CD4-positive, alpha-beta T cell treated with Interferon alpha-2 for 1 hour (primary cell): Measurements from ENCODE around the gene UTP4.
"Not testable (repeated sequence)": the region's sequence is repeated elsewhere in the genome, so short reads cannot be mapped to it uniquely, and the experiment has no call there.

ENCODE experiments used
- DNase-seq, 2 donors: peaks; one replicate each; pipeline ENCODE4 v3.0.0-alpha.2; 2020 to 2022

Gene UTP4

DNA sequence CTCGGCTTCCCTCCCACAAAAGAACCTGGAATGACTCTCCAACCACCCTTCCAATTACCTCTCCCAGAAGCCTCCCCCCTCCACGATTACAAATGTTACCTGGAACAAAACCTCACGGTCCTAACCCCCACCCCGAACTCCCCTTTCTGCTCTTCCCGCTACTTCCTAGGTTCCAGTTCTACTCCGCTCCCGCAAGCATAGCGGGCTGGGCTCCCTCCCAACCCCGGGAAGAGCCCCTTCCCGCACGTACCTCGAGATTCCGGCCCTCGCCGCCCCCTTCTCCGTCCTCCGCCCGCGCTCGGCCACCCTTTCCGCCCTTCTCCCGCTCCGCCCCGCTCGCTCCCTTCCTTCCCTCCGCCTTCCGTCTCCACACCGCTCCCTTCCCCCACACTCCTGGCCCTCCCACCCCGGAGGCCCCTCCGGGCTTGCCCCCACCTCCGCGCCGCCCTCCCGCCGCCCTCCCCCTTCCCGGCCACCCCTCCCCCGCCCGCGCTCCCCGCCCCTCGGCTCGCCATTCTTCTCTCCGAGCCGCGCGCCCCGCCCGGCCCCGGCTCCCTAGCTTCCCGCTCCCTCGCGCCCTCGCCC is 518 bp upstream of the UTP4 start:
- peak; percentile 58 to 77 for DNase-seq

DNA sequence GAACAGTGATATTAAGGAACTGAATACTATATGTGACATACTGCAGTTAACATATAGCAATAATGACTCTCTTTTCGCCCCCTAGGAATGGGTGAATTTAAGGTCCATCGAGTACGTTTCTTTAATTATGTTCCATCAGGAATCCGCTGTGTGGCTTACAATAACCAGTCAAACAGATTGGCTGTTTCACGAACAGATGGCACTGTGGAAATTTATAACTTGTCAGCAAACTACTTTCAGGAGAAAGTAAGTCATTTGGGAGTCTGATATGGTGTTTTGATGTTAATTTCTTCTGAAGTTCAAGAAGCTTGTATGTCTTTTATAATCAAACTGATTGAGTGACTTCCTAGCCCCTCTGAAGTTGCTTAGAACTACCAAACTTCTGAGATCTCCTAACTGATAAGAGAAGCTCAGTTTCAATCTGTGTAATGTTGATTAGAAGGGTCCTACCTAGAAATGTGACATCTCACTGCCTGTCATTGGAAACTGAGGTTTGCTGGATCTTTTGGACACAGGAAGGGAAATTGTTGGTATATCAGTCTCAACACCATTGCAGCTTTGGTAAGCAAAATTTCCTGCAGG is 1.0 kb downstream of the UTP4 start:
- no peak for DNase-seq

DNA sequence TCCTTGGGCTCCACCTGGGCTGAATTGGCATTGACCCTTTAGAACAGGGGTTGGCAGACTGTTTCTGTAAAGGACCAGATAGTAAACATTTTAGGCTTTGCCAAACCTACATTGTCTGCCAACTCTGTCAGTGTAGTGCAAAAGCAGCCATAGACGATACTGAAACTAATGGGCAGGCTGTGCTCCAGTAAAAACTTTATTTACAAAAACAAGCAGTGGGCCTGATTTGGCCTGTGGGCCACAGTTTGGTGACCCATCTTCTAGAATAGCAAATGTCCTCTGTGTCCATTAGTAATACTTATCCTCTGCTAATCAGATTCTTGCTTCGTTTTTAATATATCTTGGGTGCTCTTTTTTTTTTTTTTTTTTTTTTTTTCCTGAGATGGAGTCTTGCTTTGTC is 6.2 kb downstream of the UTP4 start:
- DNase-seq = no peak

DNA sequence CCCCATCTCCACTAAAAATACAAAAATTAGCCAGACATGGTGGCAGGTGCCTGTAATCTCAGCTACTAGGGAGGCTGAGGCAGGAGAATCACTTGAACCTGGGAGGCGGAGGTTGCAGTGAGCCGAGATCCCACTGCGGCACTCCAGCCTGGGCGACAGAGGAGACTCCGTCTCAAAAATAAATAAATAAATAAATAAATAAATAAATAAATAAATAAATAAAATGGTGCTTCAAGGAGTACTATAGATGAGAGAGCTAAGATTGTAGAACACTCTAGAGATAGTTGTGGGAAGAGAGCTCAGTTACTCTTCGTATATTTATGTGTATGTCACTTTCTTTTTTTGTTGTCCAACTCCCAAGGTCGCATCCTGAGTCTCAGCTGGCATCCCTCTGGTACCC is 7.0 kb downstream of the UTP4 start:
- DNase-seq = not testable (repeated sequence)

DNA sequence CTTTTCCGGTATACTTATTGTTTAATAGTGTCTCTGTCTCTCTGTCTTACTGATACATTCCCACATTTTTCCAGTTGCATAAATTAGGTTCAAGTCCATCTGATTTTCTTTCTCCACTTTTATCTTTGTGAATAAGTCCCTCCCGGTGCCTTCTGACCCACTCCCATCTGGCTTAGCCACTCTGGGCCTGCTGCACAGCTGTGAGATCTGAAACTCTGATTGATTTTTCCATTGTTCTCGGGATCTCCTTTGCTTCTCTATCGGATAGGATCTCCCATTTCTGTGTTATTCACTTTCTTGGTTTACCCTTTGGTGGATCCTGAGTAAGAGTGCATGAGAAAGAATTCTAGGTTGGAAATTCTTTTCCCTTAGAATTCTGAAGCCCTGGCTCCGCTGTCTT is 8.6 kb downstream of the UTP4 start:
- no peak for DNase-seq

DNA sequence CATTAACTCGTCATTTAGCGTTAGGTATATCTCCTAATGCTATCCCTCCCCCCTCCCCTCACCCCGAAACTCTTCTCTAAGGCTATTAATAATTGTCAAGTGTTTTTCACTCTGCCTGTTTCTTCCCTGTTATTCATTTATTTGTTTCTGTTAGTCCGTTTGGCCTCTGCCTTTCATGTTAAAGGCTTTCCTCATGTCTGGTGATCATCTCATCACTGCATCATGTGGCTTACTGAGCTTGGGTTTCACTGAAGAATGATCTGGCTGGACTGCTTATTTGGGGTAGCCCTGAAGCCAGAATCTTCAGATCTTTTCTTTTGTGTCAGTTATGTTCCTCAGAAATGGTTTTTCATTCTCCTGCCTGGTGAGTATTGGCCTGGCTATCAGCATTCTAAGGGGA is 9.5 kb downstream of the UTP4 start:
- DNase-seq = no peak

DNA sequence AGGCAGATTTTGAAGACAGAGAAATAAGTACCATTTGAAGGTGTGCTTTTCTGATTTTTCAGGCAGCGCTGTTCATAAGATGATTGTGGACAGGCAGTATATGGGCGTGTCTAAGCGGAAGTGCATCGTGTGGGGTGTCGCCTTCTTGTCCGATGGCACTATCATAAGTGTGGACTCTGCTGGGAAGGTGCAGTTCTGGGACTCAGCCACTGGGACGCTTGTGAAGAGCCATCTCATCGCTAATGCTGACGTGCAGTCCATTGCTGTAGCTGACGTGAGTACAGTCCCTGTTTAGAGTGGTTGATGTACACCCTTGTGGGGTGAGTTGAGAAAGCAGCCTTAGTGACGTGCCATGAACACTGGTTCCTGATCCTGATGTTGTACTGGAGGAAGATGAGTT is 10.7 kb downstream of the UTP4 start:
- DNase-seq = no peak

DNA sequence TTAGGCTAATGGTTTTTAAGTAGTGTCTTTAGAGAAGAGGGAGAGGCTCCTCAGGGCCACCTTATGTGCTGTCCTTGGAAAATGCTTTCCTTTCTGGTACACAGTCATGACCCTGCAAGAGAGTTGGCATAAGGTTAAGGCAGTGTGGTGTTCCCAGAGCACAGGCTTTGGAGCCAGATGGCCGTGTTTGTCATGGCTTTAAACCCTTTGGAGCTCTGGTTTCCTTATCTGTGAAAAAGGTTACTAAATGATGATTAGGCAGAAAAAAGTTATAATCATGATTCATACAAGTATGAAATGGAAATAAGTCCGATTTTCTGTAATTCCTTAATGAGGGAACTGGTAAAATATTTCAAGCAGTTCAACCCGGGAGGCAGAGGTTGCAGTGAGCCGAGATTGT is 13.2 kb downstream of the UTP4 start:
- no peak for DNase-seq

DNA sequence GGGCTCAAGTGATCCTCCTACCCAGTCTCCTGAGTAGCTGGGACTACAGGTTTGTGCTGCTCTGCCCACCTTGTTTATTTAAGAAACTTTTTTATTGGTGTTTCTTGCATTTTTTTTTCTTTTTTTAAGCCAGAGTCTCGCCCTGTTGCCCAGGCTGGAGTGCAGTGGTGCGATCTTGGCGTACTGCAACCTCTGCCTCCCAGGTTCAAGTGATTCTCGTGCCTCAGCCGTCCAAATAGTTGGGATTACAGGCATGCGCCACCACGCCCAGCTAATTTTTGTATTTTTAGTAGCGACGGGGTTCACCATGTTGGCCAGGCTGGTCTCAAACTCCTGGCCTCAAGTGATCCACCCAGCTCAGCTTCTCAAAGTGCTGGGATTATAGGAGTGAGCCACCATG is 17.2 kb downstream of the UTP4 start:
- DNase-seq = not testable (repeated sequence)

DNA sequence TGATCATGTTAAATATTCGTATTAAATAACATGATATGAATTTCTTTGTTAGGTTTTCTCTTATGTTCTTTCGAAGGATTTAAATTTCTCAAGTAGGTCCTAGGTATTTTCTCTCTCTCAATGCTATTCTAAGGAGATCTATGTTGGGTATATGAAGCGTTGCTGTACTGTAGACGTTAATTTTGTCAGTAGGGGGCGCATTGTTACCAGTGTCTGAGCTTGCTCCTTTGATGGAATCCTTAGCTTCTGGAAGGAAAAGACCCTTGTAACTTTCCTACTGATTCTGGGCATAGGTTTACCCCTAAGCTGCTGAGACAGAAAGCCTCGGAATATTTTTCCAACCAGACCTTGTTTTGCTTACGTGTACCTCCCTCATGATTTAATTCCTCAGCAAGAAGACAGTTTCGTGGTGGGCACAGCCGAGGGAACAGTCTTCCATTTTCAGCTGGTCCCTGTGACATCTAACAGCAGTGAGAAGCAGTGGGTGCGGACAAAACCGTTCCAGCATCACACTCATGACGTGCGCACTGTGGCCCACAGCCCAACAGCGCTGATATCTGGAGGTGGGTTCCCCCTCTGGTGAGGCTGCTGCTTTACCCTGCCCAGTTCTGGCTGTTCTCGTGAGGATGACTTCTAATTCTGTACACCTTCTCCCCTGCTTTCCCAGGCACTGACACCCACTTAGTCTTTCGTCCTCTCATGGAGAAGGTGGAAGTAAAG is 17.9 kb downstream of the UTP4 start:
- DNase-seq = peak; percentile 54 to 78

DNA sequence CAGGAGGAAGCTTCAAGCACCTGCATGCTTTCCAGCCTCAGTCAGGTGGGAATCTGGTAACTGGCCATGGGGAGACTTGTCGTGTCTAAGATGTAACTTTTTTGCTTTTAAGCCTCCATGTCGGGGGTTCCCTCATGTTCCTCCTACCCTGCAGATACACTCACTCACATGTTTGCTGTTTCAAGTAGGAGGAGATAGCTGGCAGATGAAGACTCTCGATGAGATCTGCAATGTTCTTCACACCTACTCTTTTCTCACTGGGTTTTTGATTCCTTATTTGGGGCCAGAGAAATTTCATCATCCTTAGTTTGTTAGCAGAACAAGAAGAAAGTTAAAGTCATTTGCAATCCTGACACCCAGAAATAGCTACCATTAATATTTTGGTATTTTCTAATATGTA is 24.7 kb downstream of the UTP4 start:
- DNase-seq = no peak

DNA sequence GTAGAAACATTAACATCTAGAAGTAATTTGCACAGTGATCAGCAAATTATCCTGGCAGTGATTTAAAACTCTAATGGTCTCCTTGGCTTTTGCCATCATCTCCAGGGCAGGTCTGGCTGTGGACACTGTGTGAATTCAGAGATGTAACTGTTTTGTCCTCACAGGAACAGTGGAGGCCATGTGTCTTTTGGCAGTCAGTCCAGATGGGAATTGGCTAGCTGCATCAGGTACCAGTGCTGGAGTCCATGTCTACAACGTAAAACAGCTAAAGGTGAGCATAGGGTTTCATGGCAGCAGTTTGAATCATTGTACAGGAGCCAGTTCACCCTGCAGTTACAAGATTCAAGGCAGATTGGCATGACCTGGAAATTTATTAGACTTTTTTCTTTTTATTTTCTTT is 27.7 kb downstream of the UTP4 start:
- DNase-seq = no peak

DNA sequence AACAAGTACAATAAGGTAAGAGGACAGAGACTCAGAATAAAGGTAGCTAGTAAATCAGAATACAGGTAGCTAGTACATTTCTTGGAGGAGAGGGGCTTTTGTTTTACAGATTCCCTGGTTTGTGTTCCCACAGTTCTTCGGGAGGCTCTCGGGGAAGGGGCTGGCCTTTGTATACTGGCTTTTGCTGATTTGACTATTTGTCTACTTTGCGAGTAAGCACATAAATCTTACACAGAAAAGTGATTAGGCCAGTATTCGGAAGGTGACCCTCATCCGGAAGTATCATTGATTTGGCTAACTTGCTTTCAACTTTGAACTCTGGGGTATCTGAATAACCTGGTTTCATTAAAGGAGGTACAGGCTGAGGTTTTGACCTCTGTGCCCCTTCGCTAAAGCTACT is 33.1 kb downstream of the UTP4 start:
- no peak for DNase-seq

DNA sequence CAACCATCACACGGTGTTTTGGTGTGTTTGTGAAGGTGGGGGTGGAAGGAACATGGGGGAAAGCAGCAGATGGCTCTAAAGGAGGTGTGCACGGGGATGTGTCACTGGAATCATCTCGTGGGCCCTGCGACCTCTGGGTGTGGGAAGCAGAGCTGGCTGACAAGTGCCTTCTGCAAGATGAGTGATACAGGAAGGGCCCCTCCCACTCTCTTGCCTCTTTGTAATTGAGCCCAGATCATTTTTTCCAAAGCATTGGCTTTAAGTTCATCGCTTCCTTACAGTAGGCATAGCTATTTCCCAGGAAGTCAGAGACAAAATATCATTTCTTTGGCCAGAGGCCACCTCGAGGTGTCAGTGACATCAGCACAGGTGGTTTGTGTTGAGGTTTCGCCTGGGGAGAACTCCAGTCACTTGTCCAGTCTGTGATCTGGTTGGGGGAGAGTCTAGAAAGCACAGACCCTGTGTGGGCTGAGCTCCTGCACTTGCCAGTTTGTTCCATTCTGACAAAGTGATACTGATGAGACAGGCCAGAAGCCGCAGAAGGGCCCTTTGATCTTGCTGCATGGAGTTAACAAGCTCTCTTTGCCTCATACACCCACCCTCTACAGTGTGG is 33.9 kb downstream of the UTP4 start:
- peak in 1 of 2 donors; percentile 18 for DNase-seq

DNA sequence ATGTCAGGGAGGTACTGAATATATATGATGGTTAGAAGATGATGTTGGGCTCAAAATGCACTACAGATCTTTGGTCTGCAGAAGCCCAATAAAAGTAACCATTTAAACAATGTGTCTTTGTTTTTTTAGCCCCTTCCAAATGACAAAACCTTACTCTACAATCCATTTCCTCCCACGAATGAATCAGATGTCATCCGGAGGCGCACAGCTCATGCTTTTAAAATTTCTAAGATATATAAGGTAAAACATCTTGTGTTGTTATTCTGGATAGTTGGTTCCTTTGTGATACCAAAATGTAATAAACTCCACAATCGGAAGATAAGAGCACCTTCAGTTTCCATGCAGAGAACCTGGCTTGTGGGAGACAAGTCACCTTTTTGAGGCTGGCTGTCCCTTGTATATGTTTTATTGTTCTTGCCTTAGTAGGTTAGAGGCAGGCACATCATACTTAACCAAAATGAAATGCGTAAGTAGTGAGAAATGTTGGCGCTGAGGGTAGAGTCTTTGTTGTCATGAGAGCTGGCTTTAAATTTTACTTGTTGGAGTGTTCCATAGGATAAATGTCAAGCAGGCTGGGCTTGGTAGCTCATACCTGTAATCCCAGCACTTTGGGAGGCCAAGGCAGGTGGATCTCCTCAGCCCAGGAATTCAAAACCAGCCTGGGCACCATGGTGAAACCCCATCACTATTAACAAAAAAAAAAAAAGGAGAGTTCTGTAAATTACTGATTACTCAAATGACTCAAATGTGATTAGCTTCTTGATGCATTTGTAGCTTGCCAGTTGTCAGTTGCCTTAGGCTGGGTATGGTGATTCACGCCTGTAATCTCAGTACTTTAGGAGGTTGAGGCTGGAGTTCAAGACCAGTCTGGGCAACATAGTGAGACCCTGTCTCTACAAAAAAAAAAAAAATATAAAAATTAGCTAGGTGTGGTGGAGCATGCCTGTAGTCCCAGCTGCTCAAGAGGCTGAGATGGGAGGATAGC is 34.8 kb downstream of the UTP4 start:
- no peak for DNase-seq

DNA sequence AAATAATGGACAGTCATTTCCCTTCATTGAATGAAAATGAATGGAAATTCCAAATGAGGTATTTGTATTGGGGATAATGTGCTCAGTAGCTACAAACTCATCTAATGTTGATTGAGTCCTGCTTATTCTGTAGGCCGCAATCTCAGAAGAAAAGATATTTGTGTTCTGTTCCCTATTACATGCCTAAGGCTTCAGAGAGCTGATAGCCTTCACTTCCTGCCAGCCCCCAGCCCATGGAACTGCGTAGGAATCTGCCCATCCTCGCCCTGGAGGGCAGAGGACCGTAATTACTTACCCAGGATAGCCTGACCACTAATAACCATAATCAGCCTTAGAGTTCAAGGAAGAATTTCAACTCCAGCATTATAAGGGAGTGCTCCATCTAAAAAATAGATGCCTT is 36.6 kb downstream of the UTP4 start:
- DNase-seq = no peak

DNA sequence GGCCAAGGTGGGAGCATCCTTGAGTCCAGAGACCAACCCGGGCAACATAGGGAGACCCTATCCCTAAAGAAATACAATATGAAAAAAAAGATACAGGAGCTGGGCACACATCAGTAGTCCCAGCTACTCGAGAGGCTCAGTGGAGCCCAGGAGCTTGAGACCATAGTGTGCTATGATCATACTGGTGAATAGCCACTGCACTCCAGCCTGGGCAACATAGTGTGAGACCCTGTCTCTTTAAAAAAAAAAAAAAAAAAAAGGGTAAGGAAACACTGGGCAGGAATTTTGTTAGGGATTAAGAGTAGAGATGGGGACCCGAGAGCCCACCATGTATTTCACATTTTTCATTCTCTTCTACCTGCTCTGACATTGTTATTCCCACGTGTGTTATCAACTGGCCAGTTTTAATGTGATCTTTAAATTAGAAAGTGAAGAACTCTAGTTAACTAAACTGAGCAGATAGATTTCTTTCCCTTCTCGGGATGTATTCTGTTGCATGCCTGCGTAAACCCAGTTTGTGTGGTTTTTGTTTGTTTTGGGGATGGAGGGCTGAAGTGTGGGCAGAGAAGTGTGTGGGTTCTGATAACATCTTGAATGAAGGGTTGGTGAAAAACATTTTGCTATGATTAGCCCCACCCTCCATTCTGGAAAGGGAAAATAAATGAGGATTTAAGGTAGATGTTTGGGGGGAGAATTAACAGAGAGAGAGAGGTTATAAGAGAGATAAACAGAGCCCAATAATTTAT is 37.3 kb downstream of the UTP4 start:
- no peak for DNase-seq

DNA sequence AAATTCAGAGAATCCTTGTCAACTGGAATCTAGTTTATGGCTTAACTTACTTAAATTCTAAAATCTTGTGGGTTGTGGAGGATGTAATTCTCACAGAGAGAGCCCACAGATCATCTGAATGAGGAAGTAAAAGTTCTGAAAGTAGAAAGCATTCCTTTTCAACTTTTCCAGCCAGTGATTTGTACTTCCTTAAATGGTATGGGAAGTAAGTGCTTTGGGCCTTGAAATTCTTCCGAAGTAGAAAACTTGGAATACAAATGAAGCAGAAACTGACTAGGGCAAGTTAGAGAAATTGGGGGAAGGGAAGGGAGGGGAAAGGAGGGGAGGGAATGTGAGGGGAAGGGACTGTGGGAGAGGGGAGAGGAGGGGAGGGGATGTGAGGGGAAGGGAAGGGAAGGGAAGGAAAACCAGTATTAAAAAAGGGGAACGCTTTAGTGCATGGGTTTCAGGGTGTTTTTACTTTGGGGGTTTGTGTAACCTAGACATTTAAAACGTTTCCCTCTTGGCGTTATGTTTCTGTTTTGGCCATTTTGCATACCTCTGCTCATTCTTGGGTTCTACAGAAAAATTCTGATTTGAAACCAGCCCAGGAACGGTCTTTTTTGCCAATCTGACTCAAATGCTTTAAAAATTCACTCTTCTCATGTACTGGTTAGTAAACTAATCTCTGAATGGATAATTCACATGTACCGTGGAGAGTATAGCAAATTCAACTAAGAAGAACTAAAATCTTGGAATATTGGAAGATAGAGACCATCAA is 39.1 kb downstream of the UTP4 start:
- DNase-seq = no peak

DNA sequence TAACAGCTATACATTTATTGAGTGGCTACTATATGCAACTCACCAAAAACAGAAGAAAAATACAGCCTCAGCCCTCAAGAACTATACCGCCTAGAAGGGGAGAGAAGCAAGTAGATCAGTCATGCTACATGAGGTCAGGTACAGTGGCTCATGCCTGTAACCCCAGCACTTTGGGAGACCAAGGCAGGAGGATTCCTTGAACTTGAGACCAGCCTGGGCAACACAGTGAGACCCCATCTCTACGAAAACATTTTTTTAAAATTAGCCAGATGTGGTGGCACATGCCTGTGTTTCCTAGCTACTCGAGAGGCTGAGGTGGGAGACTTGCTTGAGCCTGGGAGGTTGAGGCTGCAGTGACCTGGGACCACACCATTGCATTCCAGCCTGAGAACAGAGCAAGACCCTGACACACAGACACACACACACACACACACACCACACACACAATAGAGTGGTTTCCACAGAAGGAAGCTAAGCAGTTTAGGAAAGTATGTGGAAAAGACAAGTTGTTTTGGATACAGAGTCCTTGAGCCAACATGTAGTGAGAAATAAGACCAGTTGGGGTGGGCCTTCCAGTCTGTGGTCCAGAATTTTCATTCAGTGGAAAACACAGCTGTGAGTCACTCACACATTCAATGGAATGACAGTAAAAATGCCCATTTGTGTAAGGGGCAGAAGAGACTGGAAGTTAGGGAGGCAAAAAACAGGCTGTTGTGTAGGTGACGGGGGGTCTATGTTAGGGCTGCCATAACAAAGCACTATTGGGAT is 43.8 kb downstream of the UTP4 start:
- DNase-seq = no peak

DNA sequence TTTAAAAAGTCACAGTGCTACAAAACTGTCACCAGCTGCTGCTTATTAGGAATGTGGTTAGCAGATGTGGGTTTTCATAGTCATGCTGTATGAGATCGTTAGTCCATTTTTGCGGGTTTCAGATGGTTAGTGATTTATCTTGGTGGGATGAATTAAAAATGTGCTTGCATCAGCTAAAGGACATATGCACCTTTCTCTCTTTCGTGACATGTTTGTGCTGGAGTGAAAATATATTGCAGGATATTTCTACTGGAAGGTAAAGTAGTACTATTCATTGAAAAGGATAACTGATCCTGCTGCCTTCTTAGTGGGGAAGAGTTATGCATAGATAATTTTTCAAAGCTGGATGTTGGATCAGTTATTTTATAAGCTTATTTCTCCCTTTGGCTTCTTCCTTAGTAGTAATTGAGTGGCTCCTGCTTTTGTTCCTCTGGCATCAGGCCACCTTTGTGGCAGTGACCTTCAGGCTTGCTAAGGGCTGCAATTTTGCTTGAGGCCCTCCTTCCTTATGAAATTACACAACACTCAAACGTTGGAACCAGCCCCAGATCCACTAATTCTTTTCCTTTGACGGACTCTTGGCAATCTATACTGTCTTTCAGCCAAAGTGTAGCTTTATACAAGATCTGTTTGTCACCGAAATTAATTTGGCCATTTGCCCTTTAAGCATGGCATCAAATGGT is 47.0 kb downstream of the UTP4 start:
- no peak for DNase-seq
